ENCODE results near the gene SEPTIN8.

Gene SEPTIN8

DNA sequence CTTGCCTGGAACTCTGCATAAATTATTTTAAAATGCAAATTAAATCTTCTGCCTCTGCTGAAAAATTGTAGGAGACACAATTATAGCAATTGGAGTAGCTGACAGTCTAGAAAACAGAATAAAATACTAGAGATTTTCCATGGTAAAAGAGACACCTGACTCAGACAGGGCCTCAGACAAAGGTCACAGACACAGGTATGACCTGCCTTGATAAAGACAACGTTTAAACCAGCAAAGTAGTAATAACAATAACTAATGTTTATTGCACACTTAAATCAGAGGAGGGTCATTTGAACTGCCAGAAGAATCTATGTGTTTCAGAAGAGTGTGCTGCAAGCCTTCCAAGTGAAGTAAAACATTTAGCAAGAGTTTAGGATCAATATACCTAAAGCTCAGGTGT lies 40.0 kb upstream of the SEPTIN8 start:
- peaks cover 12% of the 10 kb centered on the region for H3K79me2 ChIP-seq (ENCODE audit: control insufficient read depth, insufficient read depth, low read length, poor library complexity)

DNA sequence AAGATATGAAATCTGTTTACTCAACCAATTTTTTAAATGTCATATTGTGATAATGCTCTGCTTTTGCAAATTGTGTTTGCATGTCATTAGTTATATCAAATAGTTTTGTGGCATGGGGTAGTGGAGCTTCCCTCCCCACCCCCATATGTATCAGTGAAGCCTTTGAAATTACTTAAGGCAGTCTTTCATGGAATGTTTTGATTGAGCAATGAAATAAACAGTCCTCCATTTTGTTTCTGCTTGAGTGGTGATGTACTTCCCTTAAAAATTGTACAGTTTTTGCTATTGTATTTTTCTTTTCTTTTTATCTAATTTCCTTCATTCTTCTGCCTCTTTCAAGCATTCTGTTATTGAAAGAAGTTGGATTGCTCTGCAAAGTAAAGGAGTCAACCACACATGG lies 39.5 kb upstream of the SEPTIN8 start:
- DNase-seq = no peak
- Histone ChIP-seq H2BK12ac (ENCODE audit: low read length) (no peak overlapping the region), H3K9ac (ENCODE audit: low read length) (no peak overlapping the region), H3K79me1 (ENCODE audit: low read length) (peaks cover 16% of the 10 kb centered on the region), H3K27me3 (ENCODE audit: insufficient read depth, low read length) (no peaks in the 10 kb centered on the region), H3K23ac (ENCODE audit: low read length) (no peak overlapping the region), H3K4me1 (ENCODE audit: control insufficient read depth in 1 of 2, insufficient read depth in 2 of 2, low read length in 2 of 2) (peaks cover 12 to 16% of the 10 kb centered on the region in 2 experiments), H4K12ac (ENCODE audit: low read depth, low read length) (no peak overlapping the region), H3K79me2 (ENCODE audit: control insufficient read depth, insufficient read depth, low read length, poor library complexity) (peaks cover 12% of the 10 kb centered on the region), H3K4me3 (ENCODE audit: low read depth, low read length) (no peak overlapping the region), H3K9me3 (ENCODE audit: insufficient read depth, low read depth, low read length) (peaks cover 6% of the 10 kb centered on the region), H2BK120ac (ENCODE audit: insufficient read depth, low read length, poor library complexity) (no peak overlapping the region), H3K36me3 (ENCODE audit: control insufficient read depth in 1 of 2, insufficient read depth in 2 of 2, low read length in 2 of 2) (peaks cover 4% of the 10 kb centered on the region in 2 experiments), H3K18ac (ENCODE audit: low read length) (no peak overlapping the region), H2AFZ (ENCODE audit: insufficient read depth, low read length, poor library complexity) (no peak overlapping the region), H2AK5ac (ENCODE audit: low read length) (no peak overlapping the region), H3K4me2 (ENCODE audit: low read length) (no peak overlapping the region), H4K8ac (ENCODE audit: low read depth, low read length) (no peak overlapping the region), H2BK5ac (ENCODE audit: low read depth, low read length, poor library complexity) (no peak overlapping the region), H3K4ac (ENCODE audit: low read depth, low read length) (no peak overlapping the region), H4K91ac (ENCODE audit: low read depth, low read length) (no peak overlapping the region), H3K14ac (ENCODE audit: low read length) (no peak overlapping the region), H3K27ac (ENCODE audit: low read depth, low read length) (no peak overlapping the region)

More for the DNA sequence above, 40.0 kb upstream of the SEPTIN8 start:
- Histone ChIP-seq H3K27ac (ENCODE audit: low read depth, low read length) (no peak overlapping the region), H3K4ac (ENCODE audit: low read depth, low read length) (no peak overlapping the region), H3K4me1 (ENCODE audit: control insufficient read depth in 1 of 2, insufficient read depth in 2 of 2, low read length in 2 of 2) (peaks cover 12 to 16% of the 10 kb centered on the region in 2 experiments), H3K4me3 (ENCODE audit: low read depth, low read length) (no peak overlapping the region), H4K91ac (ENCODE audit: low read depth, low read length) (no peak overlapping the region), H3K18ac (ENCODE audit: low read length) (no peak overlapping the region), H3K36me3 (ENCODE audit: control insufficient read depth in 1 of 2, insufficient read depth in 2 of 2, low read length in 2 of 2) (peaks cover 4% of the 10 kb centered on the region in 2 experiments), H3K9me3 (ENCODE audit: insufficient read depth, low read depth, low read length) (peaks cover 6% of the 10 kb centered on the region), H3K27me3 (ENCODE audit: insufficient read depth, low read length) (no peaks in the 10 kb centered on the region), H3K4me2 (ENCODE audit: low read length) (no peak overlapping the region), H3K23ac (ENCODE audit: low read length) (no peak overlapping the region), H2AK5ac (ENCODE audit: low read length) (no peak overlapping the region), H4K12ac (ENCODE audit: low read depth, low read length) (no peak overlapping the region), H2BK5ac (ENCODE audit: low read depth, low read length, poor library complexity) (no peak overlapping the region), H2AFZ (ENCODE audit: insufficient read depth, low read length, poor library complexity) (no peak overlapping the region), H4K8ac (ENCODE audit: low read depth, low read length) (no peak overlapping the region), H2BK120ac (ENCODE audit: insufficient read depth, low read length, poor library complexity) (no peak overlapping the region), H3K14ac (ENCODE audit: low read length) (no peak overlapping the region), H3K79me1 (ENCODE audit: low read length) (peaks cover 16% of the 10 kb centered on the region), H2BK12ac (ENCODE audit: low read length) (no peak overlapping the region), H3K9ac (ENCODE audit: low read length) (no peak overlapping the region)
- no peak for DNase-seq
- WGBS (ENCODE audit: extremely low coverage, insufficient coverage, insufficient read length) = no CpG with 5 or more reads among the region's 1 CpG

DNA sequence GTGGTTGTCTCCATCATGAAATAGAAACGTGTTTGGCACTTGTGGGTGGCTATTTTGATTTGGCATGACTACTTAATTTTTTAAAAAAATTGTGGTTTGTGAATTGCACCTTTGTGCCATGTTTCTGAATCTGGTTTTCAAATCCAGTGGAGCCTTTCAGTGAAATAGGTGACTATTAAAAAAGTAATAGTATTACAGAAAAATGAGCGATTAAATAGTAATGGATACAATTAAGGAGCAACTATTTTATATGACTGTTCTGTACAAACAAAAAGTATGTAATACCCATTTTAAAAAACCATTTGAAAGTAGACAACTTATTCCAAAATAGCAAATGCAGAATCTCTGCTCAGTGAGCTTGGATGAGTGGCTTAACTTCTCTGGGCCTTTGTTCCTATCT lies 39.0 kb upstream of the SEPTIN8 start:
- H3K79me2 ChIP-seq (ENCODE audit: control insufficient read depth, insufficient read depth, low read length, poor library complexity) = peaks cover 12% of the 10 kb centered on the region
- DNase-seq = no peak
- no peak overlapping the region for H3K4ac ChIP-seq (ENCODE audit: low read depth, low read length)
- no peak overlapping the region for H3K27ac ChIP-seq (ENCODE audit: low read depth, low read length)
- no peak overlapping the region for H3K14ac ChIP-seq (ENCODE audit: low read length)
- H2BK120ac ChIP-seq (ENCODE audit: insufficient read depth, low read length, poor library complexity) = no peak overlapping the region
- H2AFZ ChIP-seq (ENCODE audit: insufficient read depth, low read length, poor library complexity) = no peak overlapping the region
- H2AK5ac ChIP-seq (ENCODE audit: low read length) = no peak overlapping the region
- H3K36me3 ChIP-seq (ENCODE audit: control insufficient read depth in 1 of 2, insufficient read depth in 2 of 2, low read length in 2 of 2) = peaks cover 4% of the 10 kb centered on the region in 2 experiments
- H2BK5ac ChIP-seq (ENCODE audit: low read depth, low read length, poor library complexity) = no peak overlapping the region
- no peak overlapping the region for H4K8ac ChIP-seq (ENCODE audit: low read depth, low read length)
- H4K91ac ChIP-seq (ENCODE audit: low read depth, low read length) = no peak overlapping the region
- no peak overlapping the region for H3K4me2 ChIP-seq (ENCODE audit: low read length)
- H3K23ac ChIP-seq (ENCODE audit: low read length) = no peak overlapping the region
- peaks cover 16% of the 10 kb centered on the region for H3K79me1 ChIP-seq (ENCODE audit: low read length)
- H4K12ac ChIP-seq (ENCODE audit: low read depth, low read length) = no peak overlapping the region
- H3K18ac ChIP-seq (ENCODE audit: low read length) = no peak overlapping the region
- no peak overlapping the region for H3K9ac ChIP-seq (ENCODE audit: low read length)
- peaks cover 12 to 16% of the 10 kb centered on the region in 2 experiments for H3K4me1 ChIP-seq (ENCODE audit: control insufficient read depth in 1 of 2, insufficient read depth in 2 of 2, low read length in 2 of 2)
- WGBS (ENCODE audit: extremely low coverage, insufficient coverage, insufficient read length) = no CpG with 5 or more reads among the region's 2 CpGs
- no peaks in the 10 kb centered on the region for H3K27me3 ChIP-seq (ENCODE audit: insufficient read depth, low read length)
- no peak overlapping the region for H3K4me3 ChIP-seq (ENCODE audit: low read depth, low read length)
- H2BK12ac ChIP-seq (ENCODE audit: low read length) = no peak overlapping the region
- H3K9me3 ChIP-seq (ENCODE audit: insufficient read depth, low read depth, low read length) = peaks cover 6% of the 10 kb centered on the region

DNA sequence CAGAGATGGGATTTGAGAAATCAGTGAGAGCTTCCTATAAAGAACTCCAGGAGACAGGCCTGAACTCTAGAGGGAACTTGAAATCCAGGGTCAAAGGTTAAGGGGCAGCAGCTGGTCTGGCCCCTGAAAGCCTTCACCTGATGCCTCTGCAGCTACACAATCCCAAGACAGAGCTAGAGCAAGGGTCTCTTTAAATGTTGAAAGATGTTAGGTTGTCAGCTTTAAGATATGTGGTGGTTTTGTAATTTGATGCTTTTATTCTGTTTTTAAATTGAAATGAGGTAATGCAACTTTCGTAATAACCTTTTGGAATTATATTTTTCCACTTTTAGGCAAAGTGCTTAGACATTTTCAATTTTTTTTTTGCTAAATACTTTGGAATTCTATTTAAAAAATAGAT lies 38.4 kb upstream of the SEPTIN8 start:
- H3K4ac ChIP-seq (ENCODE audit: low read depth, low read length) = no peak overlapping the region
- H3K27me3 ChIP-seq (ENCODE audit: insufficient read depth, low read length) = no peaks in the 10 kb centered on the region
- WGBS (ENCODE audit: extremely low coverage, insufficient coverage, insufficient read length) = no CpG with 5 or more reads among the region's 1 CpG

More for the DNA sequence above, 38.4 kb upstream of the SEPTIN8 start:
- H3K27ac ChIP-seq (ENCODE audit: low read depth, low read length) = no peak overlapping the region
- H4K91ac ChIP-seq (ENCODE audit: low read depth, low read length) = no peak overlapping the region
- no peak overlapping the region for H2AK5ac ChIP-seq (ENCODE audit: low read length)
- no peak overlapping the region for H3K23ac ChIP-seq (ENCODE audit: low read length)
- no peak for DNase-seq
- H3K4me1 ChIP-seq (ENCODE audit: control insufficient read depth in 1 of 2, insufficient read depth in 2 of 2, low read length in 2 of 2) = peaks cover 12 to 16% of the 10 kb centered on the region in 2 experiments
- peak overlapping the region; percentile 22 for H3K4me2 ChIP-seq (ENCODE audit: low read length)
- H4K12ac ChIP-seq (ENCODE audit: low read depth, low read length) = no peak overlapping the region
- H3K18ac ChIP-seq (ENCODE audit: low read length) = no peak overlapping the region
- no peak overlapping the region for H2BK12ac ChIP-seq (ENCODE audit: low read length)
- no peak overlapping the region for H2AFZ ChIP-seq (ENCODE audit: insufficient read depth, low read length, poor library complexity)
- H3K4me3 ChIP-seq (ENCODE audit: low read depth, low read length) = no peak overlapping the region
- no peak overlapping the region for H3K14ac ChIP-seq (ENCODE audit: low read length)
- no peak overlapping the region for H2BK120ac ChIP-seq (ENCODE audit: insufficient read depth, low read length, poor library complexity)
- H3K9ac ChIP-seq (ENCODE audit: low read length) = no peak overlapping the region
- no peak overlapping the region for H2BK5ac ChIP-seq (ENCODE audit: low read depth, low read length, poor library complexity)
- H3K79me2 ChIP-seq (ENCODE audit: control insufficient read depth, insufficient read depth, low read length, poor library complexity) = peaks cover 12% of the 10 kb centered on the region
- H3K9me3 ChIP-seq (ENCODE audit: insufficient read depth, low read depth, low read length) = peaks cover 6% of the 10 kb centered on the region
- H3K79me1 ChIP-seq (ENCODE audit: low read length) = peaks cover 16% of the 10 kb centered on the region
- H4K8ac ChIP-seq (ENCODE audit: low read depth, low read length) = no peak overlapping the region
- H3K36me3 ChIP-seq (ENCODE audit: control insufficient read depth in 1 of 2, insufficient read depth in 2 of 2, low read length in 2 of 2) = peaks cover 4% of the 10 kb centered on the region in 2 experiments
